Smooth muscle cell (in vitro differentiated cells): ENCODE results near the gene NKD1. TPM values are rescaled to one million over a fixed set of nuclear protein-coding genes. Genes with fewer than 3 reads are reported as not detected.

ENCODE experiments used
- DNase-seq: peaks from one replicate; lab custom pipeline; 2025; ENCODE audit not compliant: unreplicated experiment; lab: John Stamatoyannopoulos, UW
- H2AFZ ChIP-seq: fragments of 200-600 bp; sonication (generic); 2 replicates; pipeline ENCODE4 v1.6.0; 2016; ENCODE audit warnings: antibody characterized with exemption, low read depth, mild to moderate bottlenecking
- H3F3A ChIP-seq: fragments of 200-600 bp; sonication (generic); 2 replicates; pipeline ENCODE4 v1.6.0; 2017; ENCODE audit warnings: antibody characterized with exemption, low read depth
- H3K27ac ChIP-seq: fragments of 200-600 bp; sonication (generic); 2 replicates; pipeline ENCODE4 v1.5.1; 2016; ENCODE audit warnings: low read depth, mild to moderate bottlenecking
- H3K27me3 ChIP-seq: fragments of 200-600 bp; sonication (generic); 2 replicates; pipeline ENCODE4 v1.6.1; 2016; ENCODE audit warnings: low read depth, mild to moderate bottlenecking
- H3K36me3 ChIP-seq: fragments of 200-600 bp; sonication (generic); 2 replicates; pipeline ENCODE4 v1.5.1; 2016; ENCODE audit warnings: low read depth
- H3K4me1 ChIP-seq: fragments of 200-600 bp; sonication (generic); 2 replicates; pipeline ENCODE4 v1.5.1; 2016; ENCODE audit warnings: low read depth
- H3K4me2 ChIP-seq: fragments of 200-600 bp; sonication (generic); 2 replicates; pipeline ENCODE4 v1.6.0; 2016; ENCODE audit warnings: mild to moderate bottlenecking
- H3K4me3 ChIP-seq: fragments of 200-600 bp; sonication (generic); 2 replicates; pipeline ENCODE4 v1.5.1; 2016; ENCODE audit warnings: mild to moderate bottlenecking
- H3K79me2 ChIP-seq: fragments of 200-600 bp; sonication (generic); 2 replicates; pipeline ENCODE4 v1.6.0; 2016; ENCODE audit warnings: low read depth, mild to moderate bottlenecking
- H3K9ac ChIP-seq: fragments of 200-600 bp; sonication (generic); 2 replicates; pipeline ENCODE4 v1.6.0; 2016; ENCODE audit warnings: low read depth
- H3K9me3 ChIP-seq: fragments of 200-600 bp; sonication (generic); replicated peaks from 2 replicates; pipeline ENCODE4 v1.5.1; 2016; ENCODE audit warnings: low read depth
- H4K20me1 ChIP-seq: fragments of 200-600 bp; sonication (generic); 2 replicates; pipeline ENCODE4 v1.6.0; 2016; ENCODE audit warnings: low read depth
- CTCF ChIP-seq: fragments of 200-600 bp; sonication (generic); IDR thresholded peaks from 2 replicates; pipeline ENCODE4 v1.5.1; 2017; ENCODE audit warnings: borderline replicate concordance, mild to moderate bottlenecking, antibody characterized with exemption; ENCODE audit not compliant: insufficient read depth, poor library complexity, severe bottlenecking
- WGBS: methylation state at CpG from one replicate; pipeline ENCODE4 v1.1.7; 2016; ENCODE audit warnings: low lambda C conversion rate; 5-methylcytosine and 5-hydroxymethylcytosine counted together
- polyA plus RNA-seq: library from polyadenylated mRNA; unstranded; fragments of >200 nt; fragmentation: Nextera tagmentation; extraction: Ambion mirVana; gene quantifications from 2 replicates; pipeline ENCODE4 v1.2.1, GENCODE V29; 2016
- total RNA-seq: library from RNA; depleted of rRNA; stranded (reverse); fragments of >200 nt; gene quantifications from 2 replicates; pipeline ENCODE4 v1.2.3, GENCODE V29; 2014

The NKD1 gene
- total and polyA plus RNA-seq, 2 experiments from 2014 or later = 4.5 to 18.8 TPM

GRCh38 chr16:50696126-50696525, 147.9 kb downstream of the NKD1 start:
- H2AFZ ChIP-seq = no peak overlapping the region
- H3K36me3 ChIP-seq = no peaks in the 10 kb centered on the region
- TF ChIP-seq CTCF = no peak
- H4K20me1 ChIP-seq = no peaks in the 10 kb centered on the region
- no peak overlapping the region for H3K4me2 ChIP-seq
- H3K9ac ChIP-seq = no peak overlapping the region
- H3K79me2 ChIP-seq = no peaks in the 10 kb centered on the region
- H3F3A ChIP-seq = no peaks in the 10 kb centered on the region
- WGBS = 69% methylated on average over 5 of the region's 5 CpGs
- H3K27ac ChIP-seq = no peak overlapping the region
- H3K4me3 ChIP-seq = no peak overlapping the region
- H3K4me1 ChIP-seq = no peaks in the 10 kb centered on the region
- no peak for DNase-seq
- H3K9me3 ChIP-seq = no peaks in the 10 kb centered on the region
- peaks cover 21% of the 10 kb centered on the region for H3K27me3 ChIP-seq

GRCh38 chr16:50696575-50697420, 148.6 kb downstream of the NKD1 start:
- no peak overlapping the region for H2AFZ ChIP-seq
- DNase-seq = no peak
- H3F3A ChIP-seq = no peaks in the 10 kb centered on the region
- WGBS = 85% methylated on average over 15 of the region's 15 CpGs
- no peaks in the 10 kb centered on the region for H3K36me3 ChIP-seq
- no peak overlapping the region for H3K9ac ChIP-seq
- no peaks in the 10 kb centered on the region for H3K79me2 ChIP-seq
- H3K4me2 ChIP-seq = no peak overlapping the region
- no peak overlapping the region for H3K27ac ChIP-seq
- no peak overlapping the region for H3K4me3 ChIP-seq
- H3K27me3 ChIP-seq = peaks cover 21% of the 10 kb centered on the region
- no peak for TF ChIP-seq CTCF
- no peaks in the 10 kb centered on the region for H3K9me3 ChIP-seq
- no peaks in the 10 kb centered on the region for H4K20me1 ChIP-seq
- no peaks in the 10 kb centered on the region for H3K4me1 ChIP-seq

GRCh38 chr16:50697421-50697715, 149.2 kb downstream of the NKD1 start:
- Histone ChIP-seq H3F3A (no peaks in the 10 kb centered on the region), H3K27me3 (peaks cover 21% of the 10 kb centered on the region), H3K79me2 (no peaks in the 10 kb centered on the region), H3K27ac (no peak overlapping the region), H4K20me1 (no peaks in the 10 kb centered on the region), H3K9me3 (no peaks in the 10 kb centered on the region), H2AFZ (no peak overlapping the region), H3K4me1 (no peaks in the 10 kb centered on the region), H3K9ac (no peak overlapping the region), H3K4me2 (no peak overlapping the region), H3K4me3 (no peak overlapping the region), H3K36me3 (no peaks in the 10 kb centered on the region)
- WGBS = 96% methylated on average over 5 of the region's 5 CpGs
- DNase-seq = no peak
- no peak for TF ChIP-seq CTCF
